ENCODE data around the gene KCNQ1. TPM values are rescaled to one million over a fixed set of nuclear protein-coding genes. Genes with fewer than 3 reads are reported as not detected.

Gene KCNQ1
- total and polyA plus RNA-seq, 2 experiments from 2014 or later, result not detected

GRCh38 chr11:2415601-2416380 is 29.0 kb upstream of the KCNQ1 start:
- Histone ChIP-seq H3K27ac (no peak overlapping the region), H3K9ac (no peak overlapping the region), H3K79me2 (ENCODE audit: insufficient read depth) (no peaks in the 10 kb centered on the region), H4K20me1 (ENCODE audit: insufficient read depth) (no peaks in the 10 kb centered on the region), H3K9me2 (ENCODE audit: insufficient read depth) (no peaks in the 10 kb centered on the region), H3K36me3 (ENCODE audit: low read depth) (no peaks in the 10 kb centered on the region), H2AFZ (no peak overlapping the region), H3K4me2 (ENCODE audit: unreplicated experiment) (no peak overlapping the region), H3K4me1 (ENCODE audit: insufficient read depth) (no peaks in the 10 kb centered on the region), H3K9me3 (ENCODE audit: low read depth) (no peaks in the 10 kb centered on the region), H3K4me3 (no peak overlapping the region), H3K27me3 (replicated peaks; ENCODE audit: insufficient read depth) (no peaks in the 10 kb centered on the region; the same call in 1 of the 2 replicates), H3F3A (ENCODE audit: insufficient read depth) (no peaks in the 10 kb centered on the region)
- in situ Hi-C loops (cut with MboI), result no loop called here
- TF ChIP-seq EZH2 (IDR thresholded peaks at IDR 0.05; ENCODE audit: insufficient read depth, poor library complexity, severe bottlenecking), result no peak
- TF ChIP-seq EZH2phosphoT487 (IDR thresholded peaks at IDR 0.05; ENCODE audit: insufficient read depth, low read depth), result no peak
- 71 to 73% methylated on average over 26 to 33 of the region's 34 CpGs for WGBS, 2 experiments (ENCODE audit: low coverage in 1 of 2, low lambda C conversion rate in 2 of 2, missing lambda C conversion rate in 2 of 2)
- no peak for DNase-seq

- H3K79me2 ChIP-seq (ENCODE audit: insufficient read depth), result no peaks in the 10 kb centered on the region
- no peak overlapping the region for H3K4me2 ChIP-seq (ENCODE audit: unreplicated experiment)
- H3K9me2 ChIP-seq (ENCODE audit: insufficient read depth), result no peaks in the 10 kb centered on the region
- in situ Hi-C loops (cut with MboI), result no loop called here
- 43 to 44% methylated on average over 18 of the region's 18 CpGs for WGBS, 2 experiments (ENCODE audit: low coverage in 1 of 2, low lambda C conversion rate in 2 of 2, missing lambda C conversion rate in 2 of 2)
- TF ChIP-seq EZH2phosphoT487 (IDR thresholded peaks at IDR 0.05; ENCODE audit: insufficient read depth, low read depth) (no peak), EZH2 (IDR thresholded peaks at IDR 0.05; ENCODE audit: insufficient read depth, poor library complexity, severe bottlenecking) (no peak)
- H3K27ac ChIP-seq, result no peak overlapping the region
- H3K4me3 ChIP-seq, result no peak overlapping the region
- no peaks in the 10 kb centered on the region; the same call in 1 of the 2 replicates for H3K27me3 ChIP-seq (replicated peaks; ENCODE audit: insufficient read depth)
- no peaks in the 10 kb centered on the region for H3F3A ChIP-seq (ENCODE audit: insufficient read depth)
- no peak overlapping the region for H3K9ac ChIP-seq
- DNase-seq, result no peak
- no peaks in the 10 kb centered on the region for H3K36me3 ChIP-seq (ENCODE audit: low read depth)
- H4K20me1 ChIP-seq (ENCODE audit: insufficient read depth), result no peaks in the 10 kb centered on the region
- no peaks in the 10 kb centered on the region for H3K9me3 ChIP-seq (ENCODE audit: low read depth)
- no peak overlapping the region for H2AFZ ChIP-seq
- no peaks in the 10 kb centered on the region for H3K4me1 ChIP-seq (ENCODE audit: insufficient read depth)
Observed at GRCh38 chr11:2416765-2417164, 28.0 kb upstream of the KCNQ1 start.

- no peaks in the 10 kb centered on the region for H3K36me3 ChIP-seq (ENCODE audit: low read depth)
- H3K79me2 ChIP-seq (ENCODE audit: insufficient read depth), result no peaks in the 10 kb centered on the region
- no peaks in the 10 kb centered on the region for H4K20me1 ChIP-seq (ENCODE audit: insufficient read depth)
- H3K4me1 ChIP-seq (ENCODE audit: insufficient read depth), result no peaks in the 10 kb centered on the region
- H3F3A ChIP-seq (ENCODE audit: insufficient read depth), result no peaks in the 10 kb centered on the region
- no peaks in the 10 kb centered on the region; the same call in 1 of the 2 replicates for H3K27me3 ChIP-seq (replicated peaks; ENCODE audit: insufficient read depth)
- no peak overlapping the region for H2AFZ ChIP-seq
- no peaks in the 10 kb centered on the region for H3K9me3 ChIP-seq (ENCODE audit: low read depth)
- no peaks in the 10 kb centered on the region for H3K9me2 ChIP-seq (ENCODE audit: insufficient read depth)
- H3K4me3 ChIP-seq, result no peak overlapping the region
- no peak overlapping the region for H3K4me2 ChIP-seq (ENCODE audit: unreplicated experiment)
- WGBS, 2 experiments (ENCODE audit: low coverage in 1 of 2, low lambda C conversion rate in 2 of 2, missing lambda C conversion rate in 2 of 2), result 48 to 49% methylated on average over 24 to 25 of the region's 30 CpGs
- no peak for DNase-seq
- TF ChIP-seq EZH2phosphoT487 (IDR thresholded peaks at IDR 0.05; ENCODE audit: insufficient read depth, low read depth), result no peak
- no peak for TF ChIP-seq EZH2 (IDR thresholded peaks at IDR 0.05; ENCODE audit: insufficient read depth, poor library complexity, severe bottlenecking)
- H3K27ac ChIP-seq, result no peak overlapping the region
- no peak overlapping the region for H3K9ac ChIP-seq
- in situ Hi-C loops (cut with MboI), result no loop called here
Observed at GRCh38 chr11:2417856-2418692, 26.7 kb upstream of the KCNQ1 start.

GRCh38 chr11:2418693-2419360 is 26.0 kb upstream of the KCNQ1 start:
- DNase-seq, result no peak
- Histone ChIP-seq H3K9ac (no peak overlapping the region), H3K27me3 (replicated peaks; ENCODE audit: insufficient read depth) (no peaks in the 10 kb centered on the region; the same call in 1 of the 2 replicates), H4K20me1 (ENCODE audit: insufficient read depth) (no peaks in the 10 kb centered on the region), H3K4me1 (ENCODE audit: insufficient read depth) (no peaks in the 10 kb centered on the region), H3K9me2 (ENCODE audit: insufficient read depth) (no peaks in the 10 kb centered on the region), H3K36me3 (ENCODE audit: low read depth) (no peaks in the 10 kb centered on the region), H3K4me3 (no peak overlapping the region), H2AFZ (no peak overlapping the region), H3K4me2 (ENCODE audit: unreplicated experiment) (no peak overlapping the region), H3F3A (ENCODE audit: insufficient read depth) (no peaks in the 10 kb centered on the region), H3K27ac (no peak overlapping the region), H3K9me3 (ENCODE audit: low read depth) (no peaks in the 10 kb centered on the region), H3K79me2 (ENCODE audit: insufficient read depth) (no peaks in the 10 kb centered on the region)
- in situ Hi-C loops (cut with MboI), result no loop called here
- TF ChIP-seq EZH2 (IDR thresholded peaks at IDR 0.05; ENCODE audit: insufficient read depth, poor library complexity, severe bottlenecking) (no peak), EZH2phosphoT487 (IDR thresholded peaks at IDR 0.05; ENCODE audit: insufficient read depth, low read depth) (no peak)
- WGBS, 2 experiments (ENCODE audit: low coverage in 1 of 2, low lambda C conversion rate in 2 of 2, missing lambda C conversion rate in 2 of 2), result 69 to 73% methylated on average over 21 of the region's 21 CpGs
